Duodenal mucosa (tissue), 2 donors: ENCODE results near the gene DYSF.

Experiments
- H3K27ac ChIP-seq: one replicate; pipeline ENCODE4 v1.7.0; 2013; ENCODE audit warnings: low read depth, low read length
- H3K27me3 ChIP-seq, 2 donors: one replicate each; pipeline ENCODE4 v1.7.0; 2013; ENCODE audit warnings: low read length in 2 of 2, control low read depth in 1 of 2; ENCODE audit not compliant: insufficient read depth in 2 of 2, control insufficient read depth in 1 of 2
- H3K36me3 ChIP-seq, 2 donors: one replicate each; pipeline ENCODE4 v1.7.0; 2013; ENCODE audit warnings: low read length in 2 of 2, control low read depth in 1 of 2; ENCODE audit not compliant: insufficient read depth in 2 of 2, control insufficient read depth in 1 of 2
- H3K4me1 ChIP-seq, 2 donors: one replicate each; pipeline ENCODE4 v1.7.0; 2013; ENCODE audit warnings: low read length in 2 of 2, control low read depth in 1 of 2; ENCODE audit not compliant: insufficient read depth in 2 of 2, control insufficient read depth in 1 of 2
- H3K4me3 ChIP-seq, 2 donors: one replicate each; pipeline ENCODE4 v1.7.0; 2013; ENCODE audit warnings: low read length in 2 of 2, low read depth in 1 of 2
- H3K9ac ChIP-seq, 2 donors: one replicate each; pipeline ENCODE4 v1.7.0; 2013; ENCODE audit warnings: low read length in 2 of 2, low read depth in 1 of 2
- H3K9me3 ChIP-seq, 2 donors: one replicate each; pipeline ENCODE4 v1.7.0; 2013; ENCODE audit warnings: low read length in 2 of 2, control low read depth in 1 of 2; ENCODE audit not compliant: control insufficient read depth in 1 of 2

DYSF gene

GRCh38 chr2:71496156-71496770, 42.9 kb downstream of the DYSF start:
- Histone ChIP-seq H3K9ac (no peak overlapping the region), H3K9me3 (no peaks in the 10 kb centered on the region), H3K36me3 (no peaks in the 10 kb centered on the region), H3K27me3 (no peaks in the 10 kb centered on the region), H3K4me3 (no peak overlapping the region), H3K27ac (no peak overlapping the region), H3K4me1 (no peaks in the 10 kb centered on the region)

- H3K27me3 ChIP-seq = no peaks in the 10 kb centered on the region
- H3K9ac ChIP-seq = no peak overlapping the region
- H3K27ac ChIP-seq = no peak overlapping the region
- no peaks in the 10 kb centered on the region for H3K36me3 ChIP-seq
- no peak overlapping the region for H3K4me3 ChIP-seq
- no peaks in the 10 kb centered on the region for H3K4me1 ChIP-seq
- H3K9me3 ChIP-seq = no peaks in the 10 kb centered on the region
Measured at GRCh38 chr2:71498261-71498701, 44.9 kb downstream of the DYSF start.

GRCh38 chr2:71499691-71500090, 46.3 kb downstream of the DYSF start:
- Histone ChIP-seq H3K36me3 (no peaks in the 10 kb centered on the region), H3K4me1 (no peaks in the 10 kb centered on the region), H3K27me3 (no peaks in the 10 kb centered on the region), H3K9me3 (no peaks in the 10 kb centered on the region), H3K9ac (no peak overlapping the region), H3K4me3 (no peak overlapping the region), H3K27ac (no peak overlapping the region)

- H3K36me3 ChIP-seq = no peaks in the 10 kb centered on the region
- H3K27me3 ChIP-seq = no peaks in the 10 kb centered on the region
- no peak overlapping the region for H3K27ac ChIP-seq
- no peak overlapping the region for H3K9ac ChIP-seq
- H3K4me3 ChIP-seq = no peak overlapping the region
- H3K9me3 ChIP-seq = no peaks in the 10 kb centered on the region
- no peaks in the 10 kb centered on the region for H3K4me1 ChIP-seq
Measured at GRCh38 chr2:71500426-71501079, 47.2 kb downstream of the DYSF start.

- no peaks in the 10 kb centered on the region for H3K9me3 ChIP-seq
- no peak overlapping the region for H3K27ac ChIP-seq
- H3K4me3 ChIP-seq = no peak overlapping the region
- no peaks in the 10 kb centered on the region for H3K4me1 ChIP-seq
- no peaks in the 10 kb centered on the region for H3K27me3 ChIP-seq
- H3K36me3 ChIP-seq = no peaks in the 10 kb centered on the region
- H3K9ac ChIP-seq = no peak overlapping the region
Measured at GRCh38 chr2:71502941-71503738, 49.8 kb downstream of the DYSF start.

- Histone ChIP-seq H3K4me3 (no peak overlapping the region), H3K9ac (no peak overlapping the region), H3K4me1 (no peaks in the 10 kb centered on the region), H3K36me3 (no peaks in the 10 kb centered on the region), H3K9me3 (no peaks in the 10 kb centered on the region), H3K27ac (no peak overlapping the region), H3K27me3 (no peaks in the 10 kb centered on the region)
Measured at GRCh38 chr2:71503837-71504236, 50.5 kb downstream of the DYSF start.

GRCh38 chr2:71504611-71505010, 51.2 kb downstream of the DYSF start:
- H3K4me1 ChIP-seq = no peaks in the 10 kb centered on the region
- H3K9me3 ChIP-seq = no peaks in the 10 kb centered on the region
- no peak overlapping the region for H3K27ac ChIP-seq

GRCh38 chr2:71505086-71505769, 51.9 kb downstream of the DYSF start:
- H3K27ac ChIP-seq = no peak overlapping the region
- no peaks in the 10 kb centered on the region for H3K4me1 ChIP-seq

More at GRCh38 chr2:71504611-71505010, 51.2 kb downstream of the DYSF start:
- Histone ChIP-seq H3K27me3 (no peaks in the 10 kb centered on the region), H3K9ac (no peak overlapping the region), H3K36me3 (no peaks in the 10 kb centered on the region), H3K4me3 (no peak overlapping the region)

GRCh38 chr2:71505770-71506140, 52.4 kb downstream of the DYSF start:
- Histone ChIP-seq H3K27ac (no peak overlapping the region), H3K9me3 (no peaks in the 10 kb centered on the region), H3K4me1 (no peaks in the 10 kb centered on the region), H3K9ac (no peak overlapping the region), H3K27me3 (no peaks in the 10 kb centered on the region), H3K4me3 (no peak overlapping the region), H3K36me3 (no peaks in the 10 kb centered on the region)

More at GRCh38 chr2:71505086-71505769, 51.9 kb downstream of the DYSF start:
- Histone ChIP-seq H3K36me3 (no peaks in the 10 kb centered on the region), H3K9me3 (no peaks in the 10 kb centered on the region), H3K9ac (no peak overlapping the region), H3K27me3 (no peaks in the 10 kb centered on the region), H3K4me3 (no peak overlapping the region)
